OCI-LY3 (cell line): ENCODE results near the gene RNU6-1.

Experiments used
- CTCF ChIP-seq: fragments of 200-600, 300-600 bp; sonication (generic); IDR thresholded peaks from 2 replicates; pipeline ENCODE4 v1.5.1; 2014; ENCODE audit warnings: antibody characterized with exemption, low read length, low read depth
- EZH2phosphoT487 ChIP-seq: fragments of 200-600 bp; shearing (Covaris generic); IDR thresholded peaks from 2 replicates; pipeline ENCODE4 v1.6.1; 2018; ENCODE audit warnings: antibody characterized with exemption, mixed run types, low read depth

- TF ChIP-seq CTCF: no peak
- no peak for TF ChIP-seq EZH2phosphoT487
Measured at GRCh38 chr15:67869701-67870100, 29.9 kb upstream of the RNU6-1 start.
